Measurements from ENCODE around the gene ACTR8.

- TF ChIP-seq EZH2phosphoT487 (IDR thresholded peaks at IDR 0.05; ENCODE audit: borderline replicate concordance, low read depth, low read length) (no peak), CTCF (conservative IDR thresholded peaks at IDR 0.05; ENCODE audit: low read length) (no peak)
Measured at GRCh38 chr3:53890726-53891475, 8.9 kb upstream of the ACTR8 start.
